AG08395 (cell line): ENCODE results near the gene POU2F1.

ENCODE experiments used
- DNase-seq: peaks from one replicate; pipeline ENCODE4 v3.0.0; 2012; ENCODE audit warnings: mixed read lengths, low spot score

The POU2F1 gene

GRCh38 chr1:167442142-167442848 is 221.6 kb downstream of the POU2F1 start:
- DNase-seq, result peak; percentile 89

- DNase-seq, result no peak
These were observed 222.3 kb downstream of the POU2F1 start for GRCh38 chr1:167442854-167443565.

GRCh38 chr1:167443757-167444156 is 223.1 kb downstream of the POU2F1 start:
- DNase-seq, result no peak

- no peak for DNase-seq
These were observed 226.3 kb downstream of the POU2F1 start for GRCh38 chr1:167446966-167447365.

- DNase-seq, result no peak
These were observed 226.9 kb downstream of the POU2F1 start for GRCh38 chr1:167447521-167448136.

- DNase-seq, result no peak
These were observed 230.2 kb downstream of the POU2F1 start for GRCh38 chr1:167450843-167451242.

- DNase-seq, result no peak
These were observed 231.8 kb downstream of the POU2F1 start for GRCh38 chr1:167452483-167452882.

GRCh38 chr1:167453123-167453522 is 232.4 kb downstream of the POU2F1 start:
- no peak for DNase-seq

GRCh38 chr1:167454304-167454893 is 233.7 kb downstream of the POU2F1 start:
- DNase-seq, result no peak

- DNase-seq, result peak; percentile 67
These were observed 234.5 kb downstream of the POU2F1 start for GRCh38 chr1:167454894-167455785.

GRCh38 chr1:167455786-167456446 is 235.2 kb downstream of the POU2F1 start:
- DNase-seq, result peak; percentile 38

GRCh38 chr1:167456524-167456923 is 235.8 kb downstream of the POU2F1 start:
- no peak for DNase-seq

GRCh38 chr1:167456926-167457325 is 236.2 kb downstream of the POU2F1 start:
- no peak for DNase-seq

- DNase-seq, result no peak
These were observed 237.4 kb downstream of the POU2F1 start for GRCh38 chr1:167457936-167458584.

GRCh38 chr1:167460836-167461235 is 240.2 kb downstream of the POU2F1 start:
- no peak for DNase-seq

GRCh38 chr1:167462341-167462740 is 241.7 kb downstream of the POU2F1 start:
- DNase-seq, result no peak

- no peak for DNase-seq
These were observed 242.4 kb downstream of the POU2F1 start for GRCh38 chr1:167463080-167463479.

- DNase-seq, result no peak
These were observed 243.3 kb downstream of the POU2F1 start for GRCh38 chr1:167463875-167464575.

- DNase-seq, result no peak
These were observed 244.3 kb downstream of the POU2F1 start for GRCh38 chr1:167465018-167465417.

GRCh38 chr1:167465743-167466142 is 245.1 kb downstream of the POU2F1 start:
- DNase-seq, result no peak
